ENCODE measurements around the gene BBOX1.

BBOX1 gene

DNA sequence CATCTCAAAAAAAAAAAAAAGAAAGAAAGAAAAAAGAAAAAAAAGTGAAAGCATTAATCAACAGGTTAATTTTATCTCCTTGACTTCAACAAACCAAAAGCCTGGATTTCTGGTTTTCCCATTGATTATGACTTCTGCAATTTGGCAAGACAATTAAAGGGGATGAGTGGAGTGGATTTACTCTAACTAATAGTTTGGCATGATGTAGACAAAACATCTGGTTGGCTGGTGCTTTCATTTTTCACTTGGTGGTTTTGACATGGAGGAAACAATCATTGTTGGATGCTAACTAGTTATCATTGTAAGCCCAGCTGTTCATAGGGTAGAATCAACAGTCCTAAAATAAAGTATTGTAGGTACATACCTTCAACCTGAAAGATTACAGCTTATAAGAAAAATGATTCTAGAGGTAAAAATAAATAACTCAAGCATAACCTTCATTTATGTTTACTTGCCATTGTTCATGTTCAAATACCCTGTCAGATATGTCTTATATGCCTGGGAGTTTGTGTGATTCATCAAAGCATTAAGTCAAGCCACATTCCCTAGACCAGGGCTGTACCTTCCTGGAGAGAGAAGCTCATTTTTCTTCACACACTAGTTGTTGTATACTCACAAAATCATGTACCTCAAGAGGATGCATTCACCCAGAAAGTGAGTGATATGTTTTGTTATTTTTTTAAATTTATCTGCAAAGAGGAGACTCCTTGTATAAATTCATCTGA lies 31.6 kb upstream of the BBOX1 start:
- Histone ChIP-seq H3K27me3 (ENCODE audit: insufficient read depth, low read length) (no peaks in the 10 kb centered on the region), H3K9ac (ENCODE audit: low read depth, low read length) (no peak overlapping the region), H3K4me3 (ENCODE audit: low read length) (no peak overlapping the region), H3K9me3 (ENCODE audit: insufficient read depth, low read depth, low read length) (no peaks in the 10 kb centered on the region), H3K4me1 (ENCODE audit: insufficient read depth, low read length) (peaks cover 6% of the 10 kb centered on the region; the same call in 1 of the 2 replicates), H3K27ac (ENCODE audit: low read depth, low read length) (no peak overlapping the region), H3K36me3 (ENCODE audit: insufficient read depth, low read length) (no peaks in the 10 kb centered on the region)

DNA sequence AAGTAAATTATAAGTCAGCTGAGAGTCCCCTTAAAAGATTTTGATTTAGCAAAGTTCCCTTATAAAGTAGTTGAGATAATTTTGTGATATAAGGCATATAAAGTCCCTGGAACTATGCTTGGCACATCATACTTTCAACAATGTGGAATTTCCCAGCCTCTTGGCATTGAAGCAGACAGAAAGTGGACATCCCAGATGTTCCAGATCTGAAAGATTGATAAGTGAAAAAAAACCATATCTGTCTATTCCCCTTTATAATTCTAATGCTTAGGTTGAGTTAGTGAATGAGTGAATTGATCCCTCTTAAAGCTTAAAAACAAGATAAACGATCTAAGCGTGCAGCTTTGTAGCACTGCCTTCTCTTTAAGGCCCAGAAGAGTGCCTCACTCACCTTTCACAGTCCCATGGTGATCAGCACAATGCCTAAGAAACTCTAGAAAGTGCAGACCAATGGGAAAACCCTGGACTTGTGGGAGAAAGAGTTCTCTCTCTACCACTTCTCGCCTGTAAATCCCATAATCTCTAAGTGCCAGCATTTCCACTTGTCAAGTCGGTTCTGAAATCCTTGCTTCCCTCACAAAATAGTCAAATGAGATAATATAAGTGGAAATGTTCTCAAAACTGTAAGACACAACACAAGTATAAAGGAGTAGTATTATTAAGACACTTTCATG lies 28.9 kb upstream of the BBOX1 start:
- no peaks in the 10 kb centered on the region for H3K36me3 ChIP-seq (ENCODE audit: insufficient read depth, low read length)
- H3K4me1 ChIP-seq (ENCODE audit: insufficient read depth, low read length) = peaks cover 8% of the 10 kb centered on the region; the same call in 1 of the 2 replicates
- WGBS = 91% methylated on average over 3 of the region's 4 CpGs
- H3K9me3 ChIP-seq (ENCODE audit: insufficient read depth, low read depth, low read length) = no peaks in the 10 kb centered on the region
- no peak overlapping the region for H3K27ac ChIP-seq (ENCODE audit: low read depth, low read length)
- no peak overlapping the region for H3K4me3 ChIP-seq (ENCODE audit: low read length)
- H3K9ac ChIP-seq (ENCODE audit: low read depth, low read length) = no peak overlapping the region
- H3K27me3 ChIP-seq (ENCODE audit: insufficient read depth, low read length) = no peaks in the 10 kb centered on the region

DNA sequence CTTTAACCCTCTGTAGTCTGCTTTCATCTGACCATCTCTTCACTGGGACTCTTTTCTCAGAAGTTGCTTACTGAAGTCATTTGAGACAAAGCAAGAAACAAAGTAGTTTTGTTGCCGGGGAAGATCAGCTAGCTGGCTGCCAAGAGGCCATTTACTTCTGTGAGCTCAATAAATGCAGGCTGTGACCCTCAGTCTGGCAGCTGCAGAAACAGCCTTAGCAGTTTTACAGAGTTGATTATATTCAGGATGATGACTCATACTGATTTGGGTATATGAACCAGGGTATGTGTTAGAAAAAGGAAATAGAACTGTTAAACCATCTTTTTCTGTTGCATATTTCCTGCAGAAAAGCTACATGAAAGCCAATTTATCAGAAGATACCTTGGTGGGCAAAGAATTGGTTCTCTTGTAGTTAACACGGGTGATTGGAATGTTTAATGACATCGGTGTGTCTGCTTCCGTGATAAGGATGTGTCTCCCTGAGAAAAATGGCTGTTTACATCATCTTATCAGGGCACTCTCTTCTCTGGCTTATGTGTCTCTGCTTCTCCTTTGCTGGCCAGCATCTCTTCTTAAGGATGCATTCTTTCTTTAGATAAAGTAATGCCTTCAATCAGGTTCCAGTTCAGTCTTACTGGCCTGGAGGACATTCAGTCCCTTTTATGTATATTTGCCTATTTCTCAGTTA lies 28.2 kb upstream of the BBOX1 start:
- Histone ChIP-seq H3K27me3 (ENCODE audit: insufficient read depth, low read length) (no peaks in the 10 kb centered on the region), H3K4me1 (ENCODE audit: insufficient read depth, low read length) (peaks cover 8% of the 10 kb centered on the region; the same call in 1 of the 2 replicates), H3K36me3 (ENCODE audit: insufficient read depth, low read length) (no peaks in the 10 kb centered on the region), H3K4me3 (ENCODE audit: low read length) (no peak overlapping the region), H3K9me3 (ENCODE audit: insufficient read depth, low read depth, low read length) (no peaks in the 10 kb centered on the region), H3K27ac (ENCODE audit: low read depth, low read length) (no peak overlapping the region), H3K9ac (ENCODE audit: low read depth, low read length) (no peak overlapping the region)
- 88% methylated on average over 4 of the region's 4 CpGs for WGBS

DNA sequence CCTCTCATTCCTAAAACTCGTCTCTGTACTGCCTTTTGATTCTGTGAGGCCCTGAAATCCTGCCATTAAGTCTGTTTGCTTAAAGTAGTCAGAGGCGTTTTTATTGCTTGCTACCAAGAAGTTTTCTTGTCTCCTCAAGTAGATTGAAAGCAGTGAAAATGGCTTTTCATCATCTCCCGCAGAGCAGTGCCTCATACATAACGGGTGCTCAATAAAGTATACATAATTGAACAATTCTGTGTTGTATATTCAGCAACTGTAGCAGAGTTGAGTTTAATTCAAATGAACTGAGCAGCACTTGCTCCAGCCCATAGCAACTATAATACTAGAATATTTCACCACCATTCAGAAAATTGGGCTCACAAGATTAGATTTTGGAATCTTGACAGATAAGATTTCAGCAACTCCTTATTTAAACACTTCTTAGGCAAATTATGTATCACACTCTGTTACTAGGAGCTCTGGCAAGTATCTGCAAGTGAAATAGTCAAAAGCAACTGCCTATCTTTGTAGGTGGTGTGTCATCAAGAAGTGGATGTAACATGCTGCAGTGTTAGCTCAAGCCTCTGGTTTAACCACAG lies 26.7 kb upstream of the BBOX1 start:
- H3K27me3 ChIP-seq (ENCODE audit: insufficient read depth, low read length) = no peaks in the 10 kb centered on the region
- H3K36me3 ChIP-seq (ENCODE audit: insufficient read depth, low read length) = no peaks in the 10 kb centered on the region
- 79% methylated on average over 4 of the region's 4 CpGs for WGBS
- H3K4me3 ChIP-seq (ENCODE audit: low read length) = no peak overlapping the region
- no peak overlapping the region for H3K9ac ChIP-seq (ENCODE audit: low read depth, low read length)
- H3K9me3 ChIP-seq (ENCODE audit: insufficient read depth, low read depth, low read length) = no peaks in the 10 kb centered on the region
- H3K4me1 ChIP-seq (ENCODE audit: insufficient read depth, low read length) = peaks cover 8% of the 10 kb centered on the region; the same call in 1 of the 2 replicates
- no peak overlapping the region for H3K27ac ChIP-seq (ENCODE audit: low read depth, low read length)

DNA sequence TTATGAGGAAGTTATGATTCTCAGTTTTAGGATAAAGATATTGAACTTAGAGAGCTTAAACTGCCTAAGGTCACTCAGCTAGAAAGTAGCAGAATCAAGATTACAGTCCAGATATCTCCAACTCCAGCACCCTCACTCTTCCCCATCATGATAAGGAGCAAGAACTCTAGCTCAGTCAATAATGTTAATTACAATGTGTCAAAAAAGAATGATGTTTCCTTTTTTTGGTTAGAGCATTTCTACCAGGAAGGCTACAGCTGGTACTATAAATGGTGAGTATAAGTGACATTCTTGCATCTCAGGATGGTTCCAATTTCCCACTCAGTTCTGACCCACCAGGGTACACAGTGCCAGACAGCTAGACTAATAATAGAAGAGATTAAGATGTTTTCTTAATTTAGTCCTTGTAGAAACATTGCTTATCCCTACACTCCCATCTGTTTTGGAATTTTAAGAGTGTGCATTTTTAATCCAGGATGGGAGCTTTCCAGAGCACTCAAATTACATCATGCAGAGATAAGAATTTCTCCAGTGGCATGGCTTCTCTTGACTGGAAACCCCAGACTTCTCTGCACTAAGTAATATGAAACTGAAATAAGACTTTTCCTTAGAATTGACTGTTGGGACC lies 21.6 kb upstream of the BBOX1 start:
- no peak overlapping the region for H3K4me3 ChIP-seq (ENCODE audit: low read length)
- H3K27me3 ChIP-seq (ENCODE audit: insufficient read depth, low read length) = no peaks in the 10 kb centered on the region

DNA sequence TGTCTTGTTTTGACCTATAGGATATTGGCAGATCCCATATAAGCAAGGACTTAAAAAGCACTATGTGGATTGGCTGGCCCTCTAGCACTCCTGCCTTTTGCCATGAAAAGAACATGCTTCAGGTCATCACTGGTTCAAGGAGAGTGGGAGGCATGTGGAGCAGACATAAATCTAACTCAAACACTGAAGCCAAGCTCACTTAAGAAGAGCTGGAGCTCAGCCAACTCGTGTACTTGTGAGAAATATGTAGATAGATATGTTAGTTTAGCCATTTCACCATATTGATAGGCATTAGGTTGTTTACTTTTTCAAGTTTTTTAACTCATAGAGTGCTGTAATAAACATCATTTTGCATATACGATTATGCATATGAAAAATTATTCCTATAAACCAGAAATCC lies 19.9 kb upstream of the BBOX1 start:
- H3K36me3 ChIP-seq (ENCODE audit: insufficient read depth, low read length) = no peaks in the 10 kb centered on the region
- 0 out of 2 replicates have a peak, but pooled peaks cover 3% of the 10 kb centered on the region for H3K4me1 ChIP-seq (ENCODE audit: insufficient read depth, low read length)
- 100% methylated on average over 1 of the region's 2 CpGs for WGBS
- H3K9me3 ChIP-seq (ENCODE audit: insufficient read depth, low read depth, low read length) = no peaks in the 10 kb centered on the region
- H3K4me3 ChIP-seq (ENCODE audit: low read length) = no peak overlapping the region
- no peaks in the 10 kb centered on the region for H3K27me3 ChIP-seq (ENCODE audit: insufficient read depth, low read length)
- no peak overlapping the region for H3K27ac ChIP-seq (ENCODE audit: low read depth, low read length)
- H3K9ac ChIP-seq (ENCODE audit: low read depth, low read length) = no peak overlapping the region

More for the DNA sequence above, 21.6 kb upstream of the BBOX1 start:
- Histone ChIP-seq H3K36me3 (ENCODE audit: insufficient read depth, low read length) (no peaks in the 10 kb centered on the region), H3K27ac (ENCODE audit: low read depth, low read length) (no peak overlapping the region), H3K9me3 (ENCODE audit: insufficient read depth, low read depth, low read length) (no peaks in the 10 kb centered on the region), H3K9ac (ENCODE audit: low read depth, low read length) (no peak overlapping the region), H3K4me1 (ENCODE audit: insufficient read depth, low read length) (0 out of 2 replicates have a peak, but pooled peaks cover 1% of the 10 kb centered on the region)

DNA sequence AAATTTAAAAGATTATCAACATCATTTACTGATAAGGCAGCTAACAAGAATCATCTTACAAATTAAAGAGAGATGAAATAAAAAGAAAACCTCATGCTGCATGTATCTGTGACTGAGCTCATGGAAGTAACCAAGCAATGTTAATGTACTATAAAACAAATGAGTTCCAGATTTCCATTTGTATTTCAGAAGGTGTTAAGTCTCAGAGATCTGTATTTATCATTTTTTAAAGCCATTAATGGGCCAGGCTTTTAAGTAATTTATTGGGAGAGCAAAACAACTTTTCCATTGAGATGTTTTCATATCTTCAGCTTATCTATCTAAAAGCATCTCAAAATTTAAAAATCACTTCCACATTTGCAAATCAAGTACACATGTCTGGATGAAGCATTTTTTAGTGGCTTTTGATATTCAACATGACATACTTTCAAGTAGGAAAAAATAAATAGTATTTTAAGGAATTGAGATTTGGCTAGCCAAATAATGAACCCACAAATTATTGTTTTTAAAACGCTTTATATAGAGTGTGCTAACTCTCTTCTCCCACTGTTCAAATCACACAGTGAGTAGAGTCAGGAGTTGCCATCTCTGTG lies 17.9 kb upstream of the BBOX1 start:
- no CpG with 5 or more reads among the region's 1 CpG for WGBS
- Histone ChIP-seq H3K4me1 (ENCODE audit: insufficient read depth, low read length) (0 out of 2 replicates have a peak, but pooled peaks cover 3% of the 10 kb centered on the region), H3K36me3 (ENCODE audit: insufficient read depth, low read length) (no peaks in the 10 kb centered on the region)

DNA sequence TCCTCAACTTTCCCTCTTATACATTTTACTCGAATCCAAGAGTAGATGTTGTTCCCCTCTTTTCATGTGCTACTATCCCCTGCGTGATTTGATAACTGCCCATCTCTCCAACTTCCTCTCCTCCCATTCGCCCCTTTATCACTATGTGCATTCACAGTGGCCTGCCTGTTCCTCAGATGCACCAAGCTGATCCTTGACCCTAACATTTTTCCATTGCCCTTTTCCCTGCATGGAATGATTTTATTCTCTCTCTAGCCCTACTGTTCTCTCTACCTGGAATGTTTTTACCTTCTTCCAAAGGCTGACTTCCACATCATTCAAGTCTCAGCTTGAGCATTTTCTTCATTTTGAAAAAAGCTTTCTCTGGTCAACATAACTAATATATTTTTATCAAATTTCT lies 15.8 kb upstream of the BBOX1 start:
- H3K27ac ChIP-seq (ENCODE audit: low read depth, low read length) = no peak overlapping the region
- no peaks in the 10 kb centered on the region for H3K27me3 ChIP-seq (ENCODE audit: insufficient read depth, low read length)
- no peaks in the 10 kb centered on the region for H3K9me3 ChIP-seq (ENCODE audit: insufficient read depth, low read depth, low read length)
- no peaks in the 10 kb centered on the region for H3K36me3 ChIP-seq (ENCODE audit: insufficient read depth, low read length)
- H3K9ac ChIP-seq (ENCODE audit: low read depth, low read length) = no peak overlapping the region
- 0 out of 2 replicates have a peak, but pooled peaks cover 3% of the 10 kb centered on the region for H3K4me1 ChIP-seq (ENCODE audit: insufficient read depth, low read length)
- no peak overlapping the region for H3K4me3 ChIP-seq (ENCODE audit: low read length)
- WGBS = 89% methylated on average over 3 of the region's 3 CpGs

More for the DNA sequence above, 17.9 kb upstream of the BBOX1 start:
- Histone ChIP-seq H3K4me3 (ENCODE audit: low read length) (no peak overlapping the region), H3K27ac (ENCODE audit: low read depth, low read length) (no peak overlapping the region), H3K27me3 (ENCODE audit: insufficient read depth, low read length) (no peaks in the 10 kb centered on the region), H3K9me3 (ENCODE audit: insufficient read depth, low read depth, low read length) (no peaks in the 10 kb centered on the region), H3K9ac (ENCODE audit: low read depth, low read length) (no peak overlapping the region)

DNA sequence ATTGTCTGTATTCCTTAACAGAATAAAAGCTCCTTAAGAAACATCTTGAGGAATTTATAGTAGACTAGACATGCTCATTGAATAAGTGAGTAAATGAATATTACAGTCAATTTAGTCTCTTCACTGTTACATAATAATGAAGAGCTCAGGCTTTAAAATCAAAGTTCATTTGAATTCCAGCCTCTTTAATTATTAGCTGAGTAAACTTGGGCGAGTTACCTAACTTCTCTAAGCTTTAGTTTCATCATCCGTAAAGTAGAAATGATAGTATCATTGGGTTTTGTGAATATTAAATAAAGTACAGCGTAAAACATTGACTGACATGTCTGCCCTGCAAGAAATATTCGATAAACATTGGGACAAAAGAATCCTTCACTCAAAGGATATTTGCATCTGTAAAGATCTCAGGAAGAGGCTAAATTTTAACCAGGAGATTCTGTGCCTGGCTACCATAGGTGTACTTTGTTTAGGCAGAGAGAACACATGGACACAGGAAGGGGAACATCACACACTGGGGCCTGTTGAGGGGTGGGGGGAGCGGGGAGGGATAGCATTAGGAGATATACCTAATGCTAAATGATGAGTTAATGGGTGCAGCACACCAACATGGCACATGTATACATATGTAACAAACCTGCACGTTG lies 15.2 kb upstream of the BBOX1 start:
- WGBS = 95% methylated on average over 4 of the region's 6 CpGs
- Histone ChIP-seq H3K36me3 (ENCODE audit: insufficient read depth, low read length) (no peaks in the 10 kb centered on the region), H3K4me1 (ENCODE audit: insufficient read depth, low read length) (0 out of 2 replicates have a peak, but pooled peaks cover 3% of the 10 kb centered on the region), H3K27ac (ENCODE audit: low read depth, low read length) (no peak overlapping the region), H3K9ac (ENCODE audit: low read depth, low read length) (no peak overlapping the region), H3K4me3 (ENCODE audit: low read length) (no peak overlapping the region), H3K9me3 (ENCODE audit: insufficient read depth, low read depth, low read length) (no peaks in the 10 kb centered on the region), H3K27me3 (ENCODE audit: insufficient read depth, low read length) (no peaks in the 10 kb centered on the region)

Measured in HUES64 (cell line).